IPS-NIHi7 (cell line): Measurements from ENCODE around the gene SLC35F6.

Source experiments
- DNase-seq: peaks from one replicate; pipeline ENCODE4 v3.0.0; 2012; ENCODE audit warnings: mixed read lengths; ENCODE audit errors: extremely low spot score

The SLC35F6 gene

DNA sequence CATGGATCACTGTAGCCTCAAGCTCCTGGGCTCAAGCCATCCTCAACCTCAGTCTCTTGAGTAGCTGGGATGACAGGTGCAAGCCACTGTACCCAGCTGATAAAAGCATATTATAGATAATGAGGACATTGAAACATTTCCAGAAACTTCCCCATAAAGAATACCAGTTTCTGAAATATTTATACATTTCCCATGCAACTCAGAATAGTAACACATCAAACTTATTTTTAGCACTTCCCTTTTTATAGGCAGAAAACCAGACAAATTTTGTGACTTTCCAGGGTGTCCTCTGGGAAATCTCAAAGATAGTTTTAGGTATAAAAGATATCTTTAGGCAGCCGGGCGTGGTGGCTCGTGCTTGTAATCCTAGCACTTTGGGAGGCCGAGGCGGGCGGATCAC lies 58.8 kb downstream of the SLC35F6 start:
- DNase-seq, result no peak
